HuH-7.5 (cell line): ENCODE data around the gene CRTAC1.

Experiments used
- DNase-seq: peaks from one replicate; pipeline ENCODE4 v3.0.0; 2011; ENCODE audit warnings: low spot score

The CRTAC1 gene

GRCh38 chr10:97974526-97975525 is 55.6 kb downstream of the CRTAC1 start:
- DNase-seq = no peak

DNA sequence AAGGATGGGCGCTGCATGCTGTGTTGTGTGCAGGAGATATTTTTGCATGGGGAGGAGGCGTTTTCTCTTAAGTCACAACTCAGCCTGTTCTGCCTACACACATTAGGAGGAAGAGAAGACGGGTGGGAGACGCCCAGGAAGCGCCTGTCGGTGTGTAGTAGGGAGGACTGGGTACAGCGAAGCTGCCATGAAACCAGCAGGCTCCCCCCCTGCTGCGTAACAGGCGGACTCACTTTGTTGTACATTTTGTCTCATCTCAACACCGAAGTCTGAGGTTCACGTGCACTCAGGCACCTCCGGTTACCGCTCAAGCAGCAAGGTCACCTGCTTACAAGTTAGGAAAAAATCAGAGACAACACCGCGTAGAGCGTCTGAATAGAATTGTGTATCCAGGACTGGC is 56.3 kb downstream of the CRTAC1 start:
- DNase-seq = no peak

DNA sequence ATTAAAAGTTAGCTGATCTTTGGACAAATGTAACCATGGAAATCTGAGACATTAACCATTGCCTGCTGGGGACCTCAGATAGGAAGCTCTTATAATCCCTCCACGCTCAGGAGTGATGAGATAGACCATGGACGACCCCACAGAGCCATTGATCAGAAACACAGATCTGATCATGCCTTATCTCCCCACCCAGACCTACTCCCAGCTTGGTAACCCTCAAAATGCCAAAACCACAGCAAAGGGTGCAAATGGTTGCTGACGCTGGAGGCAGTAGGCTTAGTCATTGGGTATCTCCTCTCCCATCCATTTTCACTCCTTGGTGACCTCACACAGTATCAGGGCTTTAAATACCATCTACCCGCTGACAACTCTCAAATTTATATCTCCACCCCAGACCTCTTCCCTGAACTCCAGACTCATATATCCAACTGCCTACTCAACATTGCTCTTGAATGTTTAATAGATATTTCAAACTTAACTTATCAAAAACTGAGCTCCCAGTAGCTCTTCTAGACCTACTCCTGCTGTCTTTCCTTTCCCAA is 60.8 kb downstream of the CRTAC1 start:
- no peak for DNase-seq

DNA sequence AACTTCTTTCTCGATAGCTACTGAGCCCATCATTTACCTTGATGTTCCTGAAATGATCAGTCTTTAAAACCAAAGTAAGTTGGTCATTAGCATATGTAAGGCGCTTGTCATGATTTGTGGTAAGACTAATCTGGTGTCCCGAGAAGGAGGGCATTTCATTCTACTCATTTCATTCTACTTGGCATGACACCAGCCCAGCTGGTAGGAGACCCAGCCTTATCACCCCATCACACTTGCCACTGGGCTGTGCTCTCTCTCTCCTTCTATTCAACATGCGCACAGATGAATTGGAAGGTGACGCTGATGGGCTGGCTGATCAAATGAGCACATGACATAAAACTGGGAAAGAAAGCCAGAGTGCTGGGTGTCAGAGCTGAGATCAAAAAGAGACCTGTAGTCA is 65.7 kb downstream of the CRTAC1 start:
- no peak for DNase-seq

- DNase-seq = no peak
These were observed 68.5 kb downstream of the CRTAC1 start for GRCh38 chr10:97961945-97962344.

DNA sequence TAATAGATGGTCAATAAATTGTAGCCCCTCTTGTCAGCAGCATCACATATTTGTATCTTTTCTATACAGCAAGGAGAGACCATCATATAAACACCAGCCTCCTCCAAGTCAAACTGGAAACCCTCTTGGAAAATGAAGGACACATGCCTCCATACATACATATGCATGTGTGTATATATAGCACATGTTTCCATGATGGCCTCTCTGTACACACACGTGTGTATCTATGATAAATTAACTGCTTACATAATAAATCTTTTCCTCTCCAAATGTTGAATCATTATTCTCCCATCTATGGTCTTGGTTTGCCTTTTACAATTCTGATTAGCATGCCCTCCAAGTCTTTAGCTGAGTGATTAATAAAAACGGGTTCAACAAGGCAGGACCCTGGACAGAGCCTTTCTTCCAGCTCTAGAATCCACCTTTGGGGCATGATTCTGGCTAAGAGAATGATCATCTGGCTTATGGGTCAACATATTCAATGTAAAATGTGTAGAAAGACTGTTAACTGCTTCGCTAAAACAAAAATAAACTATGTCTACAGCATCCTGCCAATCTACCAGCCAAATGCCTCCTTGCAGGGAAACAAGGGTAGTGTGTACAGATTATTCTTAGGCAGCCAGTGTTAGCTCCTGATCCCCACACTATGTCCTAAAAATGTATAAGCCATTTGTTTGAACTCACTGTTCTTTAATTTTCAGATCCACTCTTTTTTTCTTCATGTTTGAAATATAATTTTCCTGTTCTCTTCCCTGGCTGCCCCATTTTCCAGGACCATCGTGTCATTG is 70.0 kb downstream of the CRTAC1 start:
- no peak for DNase-seq

DNA sequence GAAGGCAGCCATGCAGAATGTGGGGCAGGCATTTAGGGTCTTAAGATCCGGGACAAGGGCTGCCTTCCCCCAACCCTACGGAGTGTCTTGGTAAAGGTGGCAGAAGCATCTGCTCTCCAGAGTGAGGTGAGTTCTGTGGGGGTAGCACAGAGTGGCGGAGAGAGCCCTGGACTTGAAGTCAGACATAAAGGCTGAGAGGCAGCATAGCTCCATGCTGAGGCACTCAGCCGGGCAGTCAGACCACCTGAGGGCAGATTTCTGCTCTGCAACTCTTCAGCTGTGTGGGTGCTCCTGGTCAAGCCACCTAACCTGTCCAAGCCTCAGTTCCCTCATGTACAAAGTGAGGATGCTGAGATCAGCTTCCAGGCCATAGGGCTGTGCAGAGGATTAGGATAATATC is 81.0 kb downstream of the CRTAC1 start:
- DNase-seq = no peak

- no peak for DNase-seq
These were observed 81.6 kb downstream of the CRTAC1 start for GRCh38 chr10:97948822-97949221.

DNA sequence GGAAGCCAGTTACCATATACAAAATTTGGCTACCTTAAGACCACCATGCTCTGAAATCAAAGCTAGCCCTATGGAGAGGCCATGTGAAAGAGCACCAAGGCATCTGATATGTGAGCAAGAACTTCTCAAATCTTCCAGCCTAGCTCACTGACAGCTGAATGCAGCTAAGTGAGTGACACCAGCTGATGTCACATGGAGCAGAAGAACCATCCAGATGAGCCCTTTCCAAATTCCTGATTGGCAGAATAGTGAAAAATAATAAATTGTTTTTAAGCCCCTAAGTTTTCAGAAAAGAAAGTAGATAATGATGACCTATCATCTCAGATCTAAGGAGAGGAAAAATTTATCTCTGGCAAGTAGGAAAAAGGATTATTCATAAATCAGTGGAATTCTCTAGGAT is 85.6 kb downstream of the CRTAC1 start:
- no peak for DNase-seq

DNA sequence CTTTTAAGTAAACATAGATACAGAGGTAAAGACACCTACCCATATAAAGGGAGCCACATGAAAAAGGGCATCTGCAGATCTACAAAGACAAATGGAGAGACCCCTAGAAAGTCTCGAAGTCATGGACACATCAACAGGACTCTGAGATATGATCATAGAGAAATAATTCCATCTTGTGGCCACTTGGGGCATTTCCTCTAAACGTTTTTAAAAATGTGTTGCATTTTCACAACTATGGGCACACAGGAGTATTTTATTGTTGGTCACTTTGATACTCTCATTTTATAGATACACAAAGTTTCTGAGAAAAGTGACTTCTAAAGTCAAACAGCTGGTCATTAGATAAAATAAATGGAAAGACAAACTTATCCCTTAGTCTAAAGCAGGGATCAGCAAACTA is 87.1 kb downstream of the CRTAC1 start:
- no peak for DNase-seq

DNA sequence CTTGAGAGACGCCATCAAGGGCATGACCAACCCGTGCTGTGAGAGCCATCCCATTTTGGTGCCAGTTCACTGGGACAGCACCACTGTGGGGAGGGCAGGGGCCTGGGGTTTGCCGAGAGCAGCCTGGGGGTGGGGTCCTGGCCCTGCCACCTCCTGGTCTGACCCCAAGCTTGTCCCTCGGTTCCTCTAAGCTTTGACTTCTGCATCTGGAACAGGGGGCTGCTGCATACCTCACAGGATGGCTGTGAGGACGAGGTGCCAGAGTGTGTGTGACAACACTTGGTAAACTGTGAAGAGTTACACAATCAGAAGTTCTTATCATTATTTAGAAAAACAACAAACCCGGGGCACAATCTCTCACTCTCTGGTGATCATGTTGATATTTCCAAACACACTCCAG is 89.9 kb downstream of the CRTAC1 start:
- DNase-seq = no peak

DNA sequence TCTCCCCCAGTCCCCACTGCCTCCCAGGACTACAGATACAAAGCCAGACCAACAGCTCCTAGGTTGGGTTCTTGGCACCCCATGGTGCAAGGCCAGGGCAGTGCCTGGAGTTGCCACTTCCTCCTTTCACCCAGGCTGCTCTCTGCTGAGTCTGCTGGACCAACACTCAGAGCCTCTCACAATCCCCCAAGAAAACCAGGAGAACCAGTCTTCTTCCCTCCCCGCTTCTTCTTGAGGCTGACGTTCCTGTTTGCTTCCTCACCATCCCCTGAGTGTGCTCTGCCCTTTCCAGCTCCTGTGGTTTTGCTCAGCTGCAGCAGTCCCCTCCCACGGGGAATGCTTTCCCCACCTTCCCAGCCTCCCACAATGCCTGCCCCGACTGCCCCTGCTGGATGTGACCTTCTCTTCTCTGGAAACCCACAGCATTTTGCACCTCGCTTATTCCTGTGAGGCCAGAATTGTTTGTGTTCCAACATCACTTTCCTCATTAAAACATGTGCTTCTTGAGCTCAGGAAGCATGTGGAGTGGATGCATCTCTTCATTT is 90.9 kb downstream of the CRTAC1 start:
- no peak for DNase-seq

- no peak for DNase-seq
These were observed 92.5 kb downstream of the CRTAC1 start for GRCh38 chr10:97937928-97938327.

DNA sequence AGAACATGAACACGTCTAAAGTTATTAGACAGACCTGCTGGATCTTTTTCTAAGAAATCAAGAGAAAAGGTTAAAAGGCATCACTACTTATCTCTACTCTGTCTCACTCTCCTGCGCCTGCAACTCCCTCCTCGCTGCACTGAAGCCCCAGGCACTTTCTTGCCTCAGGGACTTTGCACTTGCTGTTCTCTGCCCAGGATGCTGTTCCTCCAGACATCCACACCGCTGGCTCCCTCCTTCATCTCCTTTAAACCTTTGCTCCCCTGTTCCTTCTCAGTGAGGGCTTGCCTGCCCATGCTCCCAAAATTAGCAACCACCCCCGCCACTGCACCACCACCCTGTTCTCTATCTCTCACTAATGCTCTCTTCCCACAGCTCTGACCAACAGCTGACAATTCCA is 93.4 kb downstream of the CRTAC1 start:
- no peak for DNase-seq

DNA sequence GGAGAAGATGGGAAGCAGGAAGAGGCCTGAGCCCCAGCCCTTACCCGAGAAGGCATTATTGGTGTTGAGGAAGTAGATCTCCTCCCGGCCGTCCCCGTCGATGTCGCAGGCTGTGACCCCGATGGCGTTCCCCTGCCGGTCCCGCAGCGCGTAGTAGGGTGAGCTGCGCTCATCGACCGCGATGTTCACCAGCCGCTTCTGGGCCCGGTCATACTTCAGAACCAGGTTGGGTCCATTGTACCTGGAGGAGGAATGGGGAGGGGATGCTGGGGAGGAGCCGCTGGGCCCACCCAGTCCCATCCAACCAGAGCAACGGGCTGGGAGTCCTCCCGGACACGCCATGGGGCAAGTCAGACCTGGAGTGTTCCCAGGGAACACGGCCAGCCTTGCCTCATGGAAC is 94.3 kb downstream of the CRTAC1 start:
- DNase-seq = no peak

- no peak for DNase-seq
These were observed 97.4 kb downstream of the CRTAC1 start for GRCh38 chr10:97932932-97933530.

- DNase-seq = no peak
These were observed 99.4 kb downstream of the CRTAC1 start for GRCh38 chr10:97931041-97931440.

DNA sequence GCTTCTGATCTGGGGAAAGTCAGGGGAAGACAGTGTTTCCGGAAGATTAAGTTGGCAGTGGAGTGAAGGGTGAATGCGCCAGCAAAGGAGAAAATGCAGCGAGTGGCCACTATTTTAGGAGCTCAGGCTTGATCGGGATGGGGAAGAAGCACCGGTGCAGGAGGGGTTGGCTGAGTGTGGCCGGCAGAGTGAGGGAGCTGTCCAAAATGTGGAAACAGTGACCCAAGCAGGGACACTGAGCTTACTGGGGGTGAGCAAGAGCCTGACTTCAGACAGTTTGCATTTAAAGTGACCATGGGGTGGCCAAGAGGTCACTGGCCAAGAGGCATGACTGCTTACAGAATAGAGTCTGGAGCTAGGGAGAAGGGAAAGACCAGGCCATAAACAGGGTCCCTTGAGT is 101.5 kb downstream of the CRTAC1 start:
- DNase-seq = no peak

DNA sequence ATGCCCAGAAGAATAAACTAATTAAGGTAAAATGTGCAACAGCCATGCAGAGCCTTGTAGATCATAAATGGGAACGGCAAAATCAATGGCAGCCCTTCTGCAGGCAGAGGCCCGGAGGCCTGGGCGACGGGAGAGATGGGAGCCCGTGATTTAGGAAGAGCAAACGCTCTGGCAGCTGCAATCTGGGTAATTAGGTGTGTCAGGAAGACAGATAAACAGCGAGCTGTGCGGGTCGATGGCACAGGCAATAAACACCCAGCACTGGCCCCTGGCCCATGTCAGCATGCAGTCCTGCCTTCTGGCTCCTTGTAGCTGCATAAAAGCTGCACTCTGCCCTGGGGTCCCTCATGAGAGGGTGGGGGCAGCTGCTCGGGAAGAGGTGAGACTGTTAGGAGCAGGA is 102.8 kb downstream of the CRTAC1 start:
- DNase-seq = no peak

DNA sequence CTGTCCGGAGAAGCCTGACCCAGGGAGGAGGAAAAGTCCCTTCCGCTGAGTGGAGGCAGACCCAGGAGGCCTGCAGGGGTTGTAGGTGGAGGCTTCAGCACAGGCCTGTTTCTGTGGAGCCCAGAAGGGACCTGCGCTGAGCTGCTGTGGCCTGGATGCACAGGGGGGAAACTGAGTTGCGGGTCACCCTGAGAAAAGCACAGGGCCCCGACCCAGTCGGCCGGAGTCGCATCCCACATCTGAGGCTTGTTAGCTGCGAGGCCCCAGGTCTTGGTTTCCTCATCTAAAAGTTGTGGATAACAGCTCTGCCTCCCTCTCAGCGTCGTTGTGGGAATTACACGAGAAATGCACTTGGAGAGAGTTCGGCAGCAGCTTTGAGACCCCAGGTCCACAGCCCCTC is 104.4 kb downstream of the CRTAC1 start:
- DNase-seq = no peak

- DNase-seq = no peak
These were observed 105.0 kb downstream of the CRTAC1 start for GRCh38 chr10:97925308-97925938.

GRCh38 chr10:97924678-97925077 is 105.7 kb downstream of the CRTAC1 start:
- no peak for DNase-seq
